Skeletal muscle tissue (tissue), 4 donors: ENCODE results near the gene C7. TPM values are rescaled to one million over a fixed set of nuclear protein-coding genes. Genes with fewer than 3 reads are reported as not detected.

Experiments used
- H3K27ac ChIP-seq: one replicate; pipeline ENCODE4 v1.7.0; 2013; ENCODE audit warnings: mild to moderate bottlenecking, low read depth, low read length, inconsistent platforms
- H3K27me3 ChIP-seq, 3 donors: one replicate each; pipeline ENCODE4 v1.7.0; 2013; ENCODE audit warnings: low read length in 3 of 3; ENCODE audit not compliant: control insufficient read depth in 3 of 3, insufficient read depth in 3 of 3
- H3K36me3 ChIP-seq, 3 donors: one replicate each; pipeline ENCODE4 v1.7.0; 2013; ENCODE audit warnings: low read length in 3 of 3; ENCODE audit not compliant: control insufficient read depth in 3 of 3, insufficient read depth in 3 of 3
- H3K4me1 ChIP-seq, 3 donors: one replicate each; pipeline ENCODE4 v1.7.0; 2013; ENCODE audit warnings: low read length in 3 of 3, mild to moderate bottlenecking in 3 of 3; ENCODE audit not compliant: control insufficient read depth in 3 of 3, insufficient read depth in 3 of 3
- H3K4me3 ChIP-seq, 3 donors: one replicate each; pipeline ENCODE4 v1.7.0; 2013; ENCODE audit warnings: low read length in 3 of 3
- H3K9ac ChIP-seq, 3 donors: one replicate each; pipeline ENCODE4 v1.7.0; 2013; ENCODE audit warnings: low read length in 3 of 3, mild to moderate bottlenecking in 3 of 3, moderate library complexity in 2 of 3, low read depth in 1 of 3
- H3K9me3 ChIP-seq, 3 donors: one replicate each; pipeline ENCODE4 v1.7.0; 2013; ENCODE audit warnings: low read length in 3 of 3; ENCODE audit not compliant: control insufficient read depth in 3 of 3
- total RNA-seq: library from RNA; depleted of rRNA; stranded (reverse); fragments of >200 nt; gene quantifications from one replicate; pipeline ENCODE4 v1.2.3, GENCODE V29; 2014
- donor health status: Osteomylitis.

The C7 gene
- total RNA-seq, 1 donor from 2014 or later: 15.1 TPM

DNA sequence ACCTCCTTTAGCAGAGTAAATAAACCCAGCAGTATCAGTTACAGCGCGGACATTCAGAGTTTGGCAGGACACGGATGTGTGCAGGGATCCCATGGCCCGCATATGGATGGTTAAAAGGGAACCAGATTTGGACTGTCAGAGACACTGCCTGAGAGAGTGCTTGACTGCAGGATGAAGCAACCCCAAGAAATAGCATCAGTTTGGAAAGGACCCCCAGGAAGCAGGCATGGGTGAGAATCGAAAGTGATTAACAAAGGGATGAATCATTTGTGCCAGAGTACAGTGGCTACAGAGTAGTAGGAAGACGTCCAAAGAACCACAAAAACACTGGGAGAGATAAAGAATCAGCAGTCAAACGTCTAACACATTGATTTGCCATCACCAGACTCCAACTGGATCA is 5.5 kb downstream of the C7 start:
- Histone ChIP-seq H3K27ac (no peak overlapping the region), H3K4me1 (no peaks in the 10 kb centered on the region), H3K9me3 (no peaks in the 10 kb centered on the region), H3K9ac (no peak overlapping the region), H3K27me3 (no peaks in the 10 kb centered on the region), H3K4me3 (no peak overlapping the region), H3K36me3 (no peaks in the 10 kb centered on the region)

GRCh38 chr5:40915341-40915926 is 6.1 kb downstream of the C7 start:
- H3K27ac ChIP-seq: no peak overlapping the region
- H3K9me3 ChIP-seq: no peaks in the 10 kb centered on the region
- H3K4me3 ChIP-seq: no peak overlapping the region
- no peaks in the 10 kb centered on the region for H3K27me3 ChIP-seq
- H3K4me1 ChIP-seq: no peaks in the 10 kb centered on the region
- H3K9ac ChIP-seq: no peak overlapping the region
- H3K36me3 ChIP-seq: no peaks in the 10 kb centered on the region

GRCh38 chr5:40916226-40916625 is 6.9 kb downstream of the C7 start:
- Histone ChIP-seq H3K27ac (no peak overlapping the region), H3K27me3 (no peaks in the 10 kb centered on the region), H3K9ac (no peak overlapping the region), H3K4me3 (no peak overlapping the region), H3K9me3 (no peaks in the 10 kb centered on the region), H3K4me1 (no peaks in the 10 kb centered on the region), H3K36me3 (no peaks in the 10 kb centered on the region)

- H3K36me3 ChIP-seq: no peaks in the 10 kb centered on the region
- no peaks in the 10 kb centered on the region for H3K27me3 ChIP-seq
- no peaks in the 10 kb centered on the region for H3K4me1 ChIP-seq
- H3K27ac ChIP-seq: no peak overlapping the region
- peaks cover 0 to 5% (median 5%) of the 10 kb centered on the region in 3 donors for H3K9me3 ChIP-seq
- H3K9ac ChIP-seq: no peak overlapping the region
- H3K4me3 ChIP-seq: no peak overlapping the region
These were observed 19.7 kb downstream of the C7 start for GRCh38 chr5:40928886-40929448.

GRCh38 chr5:40932766-40933165 is 23.5 kb downstream of the C7 start:
- no peaks in the 10 kb centered on the region for H3K36me3 ChIP-seq
- H3K4me1 ChIP-seq: no peaks in the 10 kb centered on the region
- H3K27me3 ChIP-seq: no peaks in the 10 kb centered on the region
- no peak overlapping the region for H3K4me3 ChIP-seq
- H3K9ac ChIP-seq: no peak overlapping the region
- H3K9me3 ChIP-seq: no peaks in the 10 kb centered on the region
- no peak overlapping the region for H3K27ac ChIP-seq

DNA sequence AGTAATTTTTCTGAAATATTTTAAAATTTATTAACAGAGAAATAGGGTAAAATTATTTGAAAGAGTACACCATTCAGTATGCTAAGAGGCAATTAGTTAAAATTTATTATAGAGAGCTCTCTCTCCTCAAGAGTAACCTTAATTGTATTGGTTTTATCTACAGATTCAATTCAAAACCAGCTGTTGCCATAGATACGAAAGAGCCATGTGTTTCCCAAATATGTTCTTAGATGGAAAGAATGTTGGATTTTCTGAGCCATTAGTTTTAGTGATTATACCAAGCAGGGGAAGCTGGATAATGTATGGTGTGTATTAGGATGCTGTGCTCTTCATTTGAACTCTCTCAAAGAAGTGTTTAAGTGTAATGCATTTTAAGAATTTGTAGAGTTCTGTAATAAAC is 27.8 kb downstream of the C7 start:
- Histone ChIP-seq H3K9ac (no peak overlapping the region), H3K27ac (no peak overlapping the region), H3K4me1 (no peaks in the 10 kb centered on the region), H3K9me3 (no peaks in the 10 kb centered on the region), H3K36me3 (no peaks in the 10 kb centered on the region), H3K4me3 (no peak overlapping the region), H3K27me3 (no peaks in the 10 kb centered on the region)

GRCh38 chr5:40939753-40940152 is 30.5 kb downstream of the C7 start:
- no peak overlapping the region for H3K4me3 ChIP-seq
- H3K27me3 ChIP-seq: no peaks in the 10 kb centered on the region

GRCh38 chr5:40945111-40945510 is 35.8 kb downstream of the C7 start:
- no peak overlapping the region for H3K9ac ChIP-seq
- no peak overlapping the region for H3K27ac ChIP-seq
- H3K27me3 ChIP-seq: no peaks in the 10 kb centered on the region
- no peaks in the 10 kb centered on the region for H3K9me3 ChIP-seq
- H3K4me3 ChIP-seq: no peak overlapping the region
- no peaks in the 10 kb centered on the region for H3K36me3 ChIP-seq
- no peaks in the 10 kb centered on the region for H3K4me1 ChIP-seq

More at GRCh38 chr5:40939753-40940152, 30.5 kb downstream of the C7 start:
- Histone ChIP-seq H3K4me1 (no peaks in the 10 kb centered on the region), H3K9me3 (no peaks in the 10 kb centered on the region), H3K36me3 (no peaks in the 10 kb centered on the region), H3K9ac (no peak overlapping the region), H3K27ac (no peak overlapping the region)

DNA sequence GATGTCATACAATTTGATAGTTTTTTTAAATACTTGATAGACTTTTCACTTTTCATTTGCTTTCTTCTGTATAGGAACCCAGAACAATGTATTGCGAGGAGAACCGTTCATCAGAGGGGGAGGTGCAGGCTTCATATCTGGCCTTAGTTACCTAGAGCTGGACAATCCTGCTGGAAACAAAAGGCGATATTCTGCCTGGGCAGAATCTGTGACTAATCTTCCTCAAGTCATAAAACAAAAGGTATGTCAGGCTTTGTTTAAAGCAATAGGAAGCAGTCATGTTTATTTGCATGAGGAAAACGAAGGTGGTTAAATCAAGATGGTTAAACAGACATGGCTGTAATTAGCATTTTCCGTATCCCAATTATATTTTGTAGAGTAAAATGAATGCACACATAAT is 46.0 kb downstream of the C7 start:
- Histone ChIP-seq H3K9ac (no peak overlapping the region), H3K27ac (no peak overlapping the region), H3K4me1 (no peaks in the 10 kb centered on the region), H3K27me3 (no peaks in the 10 kb centered on the region), H3K9me3 (peaks cover 0 to 9% (median 0%) of the 10 kb centered on the region in 3 donors), H3K4me3 (no peak overlapping the region), H3K36me3 (no peaks in the 10 kb centered on the region)

- no peaks in the 10 kb centered on the region for H3K36me3 ChIP-seq
These were observed 47.8 kb downstream of the C7 start for GRCh38 chr5:40957048-40957447.

More at GRCh38 chr5:40957048-40957447, 47.8 kb downstream of the C7 start:
- no peaks in the 10 kb centered on the region for H3K4me1 ChIP-seq
- no peaks in the 10 kb centered on the region for H3K27me3 ChIP-seq
- no peak overlapping the region for H3K27ac ChIP-seq
- no peak overlapping the region for H3K4me3 ChIP-seq
- H3K9me3 ChIP-seq: peaks cover 0 to 9% (median 0%) of the 10 kb centered on the region in 3 donors
- no peak overlapping the region for H3K9ac ChIP-seq
